HG03439 (cell line): ENCODE measurements around the gene FHOD3.

Experiments
- ATAC-seq: cut with Tn5 transposase; IDR thresholded peaks from one replicate; pipeline ENCODE4 v1.9.1; 2021; ENCODE audit warnings: mild to moderate bottlenecking, moderate library complexity; ENCODE audit not compliant: unreplicated experiment

FHOD3 gene

GRCh38 chr18:36643061-36643460 is 345.5 kb downstream of the FHOD3 start:
- ATAC-seq: no peak

GRCh38 chr18:36648803-36649202 is 351.3 kb downstream of the FHOD3 start:
- no peak for ATAC-seq

- ATAC-seq: no peak
Observed at GRCh38 chr18:36649205-36649604, 351.7 kb downstream of the FHOD3 start.

- no peak for ATAC-seq
Observed at GRCh38 chr18:36650266-36650665, 352.8 kb downstream of the FHOD3 start.

- no peak for ATAC-seq
Observed at GRCh38 chr18:36650906-36651305, 353.4 kb downstream of the FHOD3 start.

- ATAC-seq: no peak
Observed at GRCh38 chr18:36652503-36652902, 355.0 kb downstream of the FHOD3 start.

- no peak for ATAC-seq
Observed at GRCh38 chr18:36653141-36653869, 355.8 kb downstream of the FHOD3 start.

- no peak for ATAC-seq
Observed at GRCh38 chr18:36653870-36654269, 356.4 kb downstream of the FHOD3 start.

GRCh38 chr18:36655074-36655473 is 357.6 kb downstream of the FHOD3 start:
- no peak for ATAC-seq

GRCh38 chr18:36655930-36656329 is 358.4 kb downstream of the FHOD3 start:
- no peak for ATAC-seq

GRCh38 chr18:36658611-36659010 is 361.1 kb downstream of the FHOD3 start:
- ATAC-seq: no peak

- no peak for ATAC-seq
Observed at GRCh38 chr18:36660311-36660710, 362.8 kb downstream of the FHOD3 start.

GRCh38 chr18:36661999-36662398 is 364.5 kb downstream of the FHOD3 start:
- no peak for ATAC-seq

GRCh38 chr18:36663312-36663711 is 365.8 kb downstream of the FHOD3 start:
- no peak for ATAC-seq

GRCh38 chr18:36665952-36666351 is 368.4 kb downstream of the FHOD3 start:
- no peak for ATAC-seq

- no peak for ATAC-seq
Observed at GRCh38 chr18:36667811-36668210, 370.3 kb downstream of the FHOD3 start.

- ATAC-seq: no peak
Observed at GRCh38 chr18:36668349-36668748, 370.8 kb downstream of the FHOD3 start.

- ATAC-seq: peak; percentile 78
Observed at GRCh38 chr18:36672437-36673344, 375.2 kb downstream of the FHOD3 start.

- no peak for ATAC-seq
Observed at GRCh38 chr18:36673452-36673851, 375.9 kb downstream of the FHOD3 start.

GRCh38 chr18:36675076-36675475 is 377.6 kb downstream of the FHOD3 start:
- no peak for ATAC-seq

- ATAC-seq: no peak
Observed at GRCh38 chr18:36675542-36675941, 378.0 kb downstream of the FHOD3 start.

- ATAC-seq: no peak
Observed at GRCh38 chr18:36676629-36677028, 379.1 kb downstream of the FHOD3 start.
